Neural cell (in vitro differentiated cells): Measurements from ENCODE around the gene RFC4. TPM values are rescaled to one million over a fixed set of nuclear protein-coding genes. Genes with fewer than 3 reads are reported as not detected.

Experiments
- H2AFZ ChIP-seq: fragments of 200-600, 300-800 bp; sonication (generic), shearing (Covaris generic); 2 replicates; pipeline ENCODE4 v1.6.0; 2014; ENCODE audit warnings: low read depth, mild to moderate bottlenecking, antibody characterized with exemption, low read length, moderate library complexity
- H3F3A ChIP-seq: fragments of 200-600 bp; shearing (Covaris generic); 2 replicates; pipeline ENCODE4 v1.6.1; 2016; ENCODE audit warnings: mild to moderate bottlenecking, moderate library complexity, mixed read lengths, antibody characterized with exemption, low read length; ENCODE audit not compliant: insufficient read depth, poor library complexity, severe bottlenecking
- H3K27ac ChIP-seq: fragments of 200-600, 300-800 bp; sonication (generic), shearing (Covaris generic); 2 replicates; pipeline ENCODE4 v1.5.1; 2014; ENCODE audit warnings: mild to moderate bottlenecking, low read length, moderate library complexity
- H3K27me3 ChIP-seq: fragments of 300-800, 200-600 bp; sonication (generic), shearing (Covaris generic); 2 replicates; pipeline ENCODE4 v1.6.0; 2014; ENCODE audit warnings: mild to moderate bottlenecking, low read depth, low read length, moderate library complexity; ENCODE audit not compliant: insufficient read depth
- H3K36me3 ChIP-seq: fragments of 300-800, 200-600 bp; sonication (generic), shearing (Covaris generic); 2 replicates; pipeline ENCODE4 v1.5.1; 2014; ENCODE audit warnings: mild to moderate bottlenecking, antibody characterized with exemption, low read length, moderate library complexity; ENCODE audit not compliant: insufficient read depth
- H3K4me2 ChIP-seq: fragments of 300-800, 200-600 bp; sonication (generic), shearing (Covaris generic); 2 replicates; pipeline ENCODE4 v1.6.0; 2014; ENCODE audit warnings: mild to moderate bottlenecking, low read length
- H3K4me3 ChIP-seq: fragments of 300-800, 200-600 bp; sonication (generic), shearing (Covaris generic); 2 replicates; pipeline ENCODE4 v1.5.1; 2014; ENCODE audit warnings: mild to moderate bottlenecking, low read length, moderate library complexity
- H3K79me2 ChIP-seq: fragments of 200-600 bp; shearing (Covaris generic); replicated peaks from 2 replicates; pipeline ENCODE4 v1.6.0; 2014; ENCODE audit warnings: mild to moderate bottlenecking, low read length, moderate library complexity; ENCODE audit not compliant: insufficient read depth
- H3K9ac ChIP-seq: fragments of 300-800, 200-600 bp; sonication (generic), shearing (Covaris generic); 2 replicates; pipeline ENCODE4 v1.6.1; 2016; ENCODE audit warnings: mild to moderate bottlenecking, low read length, mixed read lengths
- H3K9me2 ChIP-seq: fragments of 200-600 bp; shearing (Covaris generic); 2 replicates; pipeline ENCODE4 v1.6.1; 2016; ENCODE audit warnings: mild to moderate bottlenecking, low read length, mixed read lengths; ENCODE audit not compliant: insufficient read depth
- H3K9me3 ChIP-seq: fragments of 200-600, 300-800 bp; sonication (generic), shearing (Covaris generic); 2 replicates; pipeline ENCODE4 v1.6.1; 2016; ENCODE audit warnings: mild to moderate bottlenecking, mixed run types, low read length, moderate library complexity, mixed read lengths
- H4K20me1 ChIP-seq: fragments of 200-600 bp; shearing (Covaris generic); 2 replicates; pipeline ENCODE4 v1.6.1; 2016; ENCODE audit warnings: mild to moderate bottlenecking, mixed run types; ENCODE audit not compliant: insufficient read depth
- CTCF ChIP-seq: fragments of 450-650 bp; IDR thresholded peaks from 2 replicates; pipeline ENCODE4 v1.5.1; 2014; ENCODE audit warnings: antibody characterized with exemption, mild to moderate bottlenecking, moderate library complexity; ENCODE audit not compliant: poor library complexity, severe bottlenecking
- EP300 ChIP-seq: fragments of 450-650 bp; conservative IDR thresholded peaks from 2 replicates; pipeline ENCODE4 v1.6.1; 2014; ENCODE audit warnings: antibody characterized with exemption, mild to moderate bottlenecking, moderate library complexity; ENCODE audit not compliant: poor library complexity, severe bottlenecking
- EZH2 ChIP-seq: fragments of 200-600, 300-800 bp; shearing (Covaris generic), sonication (generic); IDR thresholded peaks from 2 replicates; pipeline ENCODE4 v1.6.1; 2014; ENCODE audit warnings: antibody characterized with exemption, low read length, borderline replicate concordance, mild to moderate bottlenecking; ENCODE audit not compliant: insufficient read depth, poor library complexity, severe bottlenecking
- MXI1 ChIP-seq: fragments of 450-650 bp; conservative IDR thresholded peaks from 2 replicates; pipeline ENCODE4 v1.6.1; 2014; ENCODE audit warnings: antibody characterized with exemption, mild to moderate bottlenecking; ENCODE audit not compliant: poor library complexity, severe bottlenecking
- POLR2AphosphoS5 ChIP-seq: IDR thresholded peaks from 2 replicates; pipeline ENCODE4 v1.6.1; 2012
- RAD21 ChIP-seq: fragments of 450-650 bp; conservative IDR thresholded peaks from 2 replicates; pipeline ENCODE4 v1.6.1; 2014; ENCODE audit warnings: antibody characterized with exemption, mild to moderate bottlenecking, moderate library complexity
- REST ChIP-seq: IDR thresholded peaks from 2 replicates; pipeline ENCODE4 v1.6.1; 2012; ENCODE audit warnings: borderline replicate concordance
- SMC3 ChIP-seq: fragments of 450-650 bp; conservative IDR thresholded peaks from 2 replicates; pipeline ENCODE4 v1.6.1; 2014; ENCODE audit warnings: antibody characterized with exemption, mild to moderate bottlenecking, moderate library complexity; ENCODE audit not compliant: poor library complexity
- TAF1 ChIP-seq: IDR thresholded peaks from 2 replicates; pipeline ENCODE4 v1.6.1; 2012; ENCODE audit warnings: low read depth
- polyA minus RNA-seq: library from RNA; depleted of rRNA, polyadenylated mRNA; stranded (reverse); fragments of >200 nt; gene quantifications from 2 replicates; pipeline ENCODE4 v1.2.3, GENCODE V29; 2014
- polyA plus RNA-seq: library from polyadenylated mRNA; depleted of rRNA; stranded (reverse); fragments of >200 nt; gene quantifications from 2 replicates; pipeline ENCODE4 v1.2.3, GENCODE V29; 2014

The RFC4 gene
- polyA plus RNA-seq (85.2 and 91.1 TPM in 2 replicates), polyA minus RNA-seq (39.7 and 42.4 TPM in 2 replicates)

- peaks cover 14% of the 10 kb centered on the region for H3K79me2 ChIP-seq
- no peaks in the 10 kb centered on the region for H3K36me3 ChIP-seq
- peak within 1 kb of the TSS; percentile 77 for H2AFZ ChIP-seq
- H3K9ac ChIP-seq: peak within 1 kb of the TSS; percentile 89
- H3K9me3 ChIP-seq: no peaks in the 10 kb centered on the region
- peak within 1 kb of the TSS; percentile 81 for H3K4me3 ChIP-seq
- no peaks in the 10 kb centered on the region for H3K9me2 ChIP-seq
- TF ChIP-seq EZH2: no peak
- no peak for TF ChIP-seq RAD21
- TF ChIP-seq EP300: peak; percentile 55
- peak; percentile 63 for TF ChIP-seq REST
- TF ChIP-seq SMC3: peak; percentile 54
- no peak for TF ChIP-seq CTCF
- TF ChIP-seq POLR2AphosphoS5: peak; percentile 94
- TF ChIP-seq TAF1: peak; percentile 82
- peak; percentile 93 for TF ChIP-seq MXI1
- H3K27me3 ChIP-seq: no peaks in the 10 kb centered on the region
- H3F3A ChIP-seq: no peaks in the 10 kb centered on the region
- H3K4me2 ChIP-seq: peak within 1 kb of the TSS; percentile 87
- H4K20me1 ChIP-seq: no peaks in the 10 kb centered on the region
- H3K27ac ChIP-seq: peak within 1 kb of the TSS; percentile 87
Observed at GRCh38 chr3:186806089-186807055, at the start of gene RFC4. Gene RFC4, minus strand, starts transcription at chr3:186806482. Its CDS starts 1,769 bp downstream, at chr3:186804713.

- Histone ChIP-seq H3K36me3 (no peaks in the 10 kb centered on the region), H3K9ac (no peak overlapping the region), H3K79me2 (no peaks in the 10 kb centered on the region), H3K27me3 (no peaks in the 10 kb centered on the region), H3K9me3 (no peaks in the 10 kb centered on the region), H3K4me2 (no peak overlapping the region), H3K27ac (no peak overlapping the region), H4K20me1 (no peaks in the 10 kb centered on the region), H3F3A (no peaks in the 10 kb centered on the region), H3K9me2 (no peaks in the 10 kb centered on the region), H3K4me3 (no peak overlapping the region), H2AFZ (no peak overlapping the region)
- TF ChIP-seq TAF1 (no peak), POLR2AphosphoS5 (no peak), SMC3 (no peak), REST (no peak), EZH2 (no peak)
Observed at GRCh38 chr3:186854954-186855353, 48.7 kb upstream of the RFC4 start.
